GM12878 (cell line): ENCODE results near the gene MAP4K2. TPM values are rescaled to one million over a fixed set of nuclear protein-coding genes. Genes with fewer than 3 reads are reported as not detected.

ENCODE experiments used
- MEF2A ChIP-seq: IDR thresholded peaks from 2 replicates; pipeline ENCODE4 v1.6.1; 2011; ENCODE audit warnings: low read depth, mild to moderate bottlenecking, low read length, moderate library complexity; ENCODE audit not compliant: insufficient read depth
- MTA2 ChIP-seq: fragments of 450-650 bp; IDR thresholded peaks from 2 replicates; pipeline ENCODE4 v1.6.1; 2016; ENCODE audit warnings: low read depth, mild to moderate bottlenecking, moderate library complexity
- MYB ChIP-seq: fragments of 150-350 bp; IDR thresholded peaks from 2 replicates; pipeline ENCODE4 v1.6.1; 2014; ENCODE audit warnings: mild to moderate bottlenecking, low read depth, low read length, borderline replicate concordance
- ZNF207 ChIP-seq: fragments of 450-650 bp; IDR thresholded peaks from 2 replicates; pipeline ENCODE4 v1.6.1; 2014; ENCODE audit warnings: antibody characterized with exemption, mild to moderate bottlenecking, borderline replicate concordance
- polyA plus RNA-seq, 11 experiments: library from polyadenylated mRNA; depleted of rRNA in 4 of 11; unstranded in 6 of 11; stranded (reverse) in 5 of 11; fragments of >200 nt; fragmentation: Nextera tagmentation in 4 of 11; fragmentation: Illumina TruSeq in 1 of 11; extraction: Ambion mirVana in 4 of 11; extraction: Trizol in 1 of 11; gene quantifications; 1 replicate in 1 of 11; 2 replicates in 10 of 11; pipeline versions ENCODE4 v1.2.1 to v1.2.3, GENCODE V29; 2011 to 2016; ENCODE audit warnings: inconsistent platforms in 2 of 11, missing spikeins in 2 of 11, low read depth in 1 of 11
- total RNA-seq, 4 experiments: library from RNA; depleted of rRNA in 3 of 4; stranded (reverse); fragments of >200 nt in 3 of 4; fragmentation: Illumina TruSeq in 1 of 4; extraction: Trizol in 1 of 4; gene quantifications; 2 replicates each; pipeline versions ENCODE4 v1.2.1 to v1.2.3, GENCODE V29; 2013 to 2021
- TF ChIP-seq, protein P1 (sequence below): fragments of 150-350 bp; IDR thresholded peaks from 2 replicates; pipeline ENCODE4 v1.6.1; 2014; ENCODE audit warnings: mild to moderate bottlenecking, low read depth, low read length
- TF ChIP-seq, protein P2 (sequence below): fragments of 450-650 bp; IDR thresholded peaks from 2 replicates; pipeline ENCODE4 v1.6.1; 2017; ENCODE audit warnings: mild to moderate bottlenecking, moderate library complexity
- TF ChIP-seq, protein P3 (sequence below): IDR thresholded peaks from 2 replicates; pipeline ENCODE4 v1.6.1; 2012; ENCODE audit warnings: low read depth, low read length, improper control_type of control experiment

The MAP4K2 gene
- total and polyA plus RNA-seq, 10 of the 15 experiments (the other 5 are each of a cell fraction or from before 2014, with no cell fraction given) = 0.98 to 78.1 (median 48.9) TPM

DNA sequence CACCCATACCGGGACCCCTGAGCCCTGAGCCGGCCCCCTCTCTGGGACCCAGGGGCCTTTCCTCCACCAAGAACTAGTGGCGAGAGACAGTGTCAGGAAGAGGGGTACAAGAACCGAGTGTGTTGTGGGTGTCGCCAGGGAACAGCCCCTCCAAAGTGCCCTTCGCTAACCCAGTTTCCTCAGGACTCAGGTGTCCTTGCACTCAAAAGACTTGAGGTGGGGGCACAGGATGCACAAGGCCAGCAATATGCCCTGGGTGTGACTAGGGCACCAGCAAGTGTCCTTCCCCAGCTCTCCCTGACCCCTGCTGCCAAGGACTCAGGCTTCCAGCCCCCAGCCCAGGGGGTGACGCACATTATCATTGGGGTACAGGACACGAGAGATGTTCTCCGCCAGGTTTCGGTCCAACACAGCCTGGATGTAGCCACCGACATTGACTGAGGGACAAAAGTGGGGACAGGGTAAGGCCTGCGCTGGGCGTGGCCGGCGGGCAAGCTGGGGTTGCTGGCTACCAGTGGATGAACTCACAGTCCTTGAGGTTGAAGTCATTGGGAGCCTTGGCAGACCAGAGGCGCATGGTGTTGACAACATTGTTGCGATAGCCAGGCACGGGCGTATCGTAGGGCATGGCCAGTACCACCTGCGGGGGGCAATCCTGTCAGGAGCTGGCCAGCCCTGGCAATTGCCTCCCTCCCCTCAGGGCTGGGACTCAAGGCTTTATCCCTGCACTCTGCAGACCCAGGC lies 47.9 kb downstream of the MAP4K2 start (continued):
- TF ChIP-seq, protein P1, sequence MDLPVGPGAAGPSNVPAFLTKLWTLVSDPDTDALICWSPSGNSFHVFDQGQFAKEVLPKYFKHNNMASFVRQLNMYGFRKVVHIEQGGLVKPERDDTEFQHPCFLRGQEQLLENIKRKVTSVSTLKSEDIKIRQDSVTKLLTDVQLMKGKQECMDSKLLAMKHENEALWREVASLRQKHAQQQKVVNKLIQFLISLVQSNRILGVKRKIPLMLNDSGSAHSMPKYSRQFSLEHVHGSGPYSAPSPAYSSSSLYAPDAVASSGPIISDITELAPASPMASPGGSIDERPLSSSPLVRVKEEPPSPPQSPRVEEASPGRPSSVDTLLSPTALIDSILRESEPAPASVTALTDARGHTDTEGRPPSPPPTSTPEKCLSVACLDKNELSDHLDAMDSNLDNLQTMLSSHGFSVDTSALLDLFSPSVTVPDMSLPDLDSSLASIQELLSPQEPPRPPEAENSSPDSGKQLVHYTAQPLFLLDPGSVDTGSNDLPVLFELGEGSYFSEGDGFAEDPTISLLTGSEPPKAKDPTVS = no peak
- TF ChIP-seq MEF2A = no peak
- no peak for TF ChIP-seq ZNF207
- no peak for TF ChIP-seq MTA2
- TF ChIP-seq, protein P2, sequence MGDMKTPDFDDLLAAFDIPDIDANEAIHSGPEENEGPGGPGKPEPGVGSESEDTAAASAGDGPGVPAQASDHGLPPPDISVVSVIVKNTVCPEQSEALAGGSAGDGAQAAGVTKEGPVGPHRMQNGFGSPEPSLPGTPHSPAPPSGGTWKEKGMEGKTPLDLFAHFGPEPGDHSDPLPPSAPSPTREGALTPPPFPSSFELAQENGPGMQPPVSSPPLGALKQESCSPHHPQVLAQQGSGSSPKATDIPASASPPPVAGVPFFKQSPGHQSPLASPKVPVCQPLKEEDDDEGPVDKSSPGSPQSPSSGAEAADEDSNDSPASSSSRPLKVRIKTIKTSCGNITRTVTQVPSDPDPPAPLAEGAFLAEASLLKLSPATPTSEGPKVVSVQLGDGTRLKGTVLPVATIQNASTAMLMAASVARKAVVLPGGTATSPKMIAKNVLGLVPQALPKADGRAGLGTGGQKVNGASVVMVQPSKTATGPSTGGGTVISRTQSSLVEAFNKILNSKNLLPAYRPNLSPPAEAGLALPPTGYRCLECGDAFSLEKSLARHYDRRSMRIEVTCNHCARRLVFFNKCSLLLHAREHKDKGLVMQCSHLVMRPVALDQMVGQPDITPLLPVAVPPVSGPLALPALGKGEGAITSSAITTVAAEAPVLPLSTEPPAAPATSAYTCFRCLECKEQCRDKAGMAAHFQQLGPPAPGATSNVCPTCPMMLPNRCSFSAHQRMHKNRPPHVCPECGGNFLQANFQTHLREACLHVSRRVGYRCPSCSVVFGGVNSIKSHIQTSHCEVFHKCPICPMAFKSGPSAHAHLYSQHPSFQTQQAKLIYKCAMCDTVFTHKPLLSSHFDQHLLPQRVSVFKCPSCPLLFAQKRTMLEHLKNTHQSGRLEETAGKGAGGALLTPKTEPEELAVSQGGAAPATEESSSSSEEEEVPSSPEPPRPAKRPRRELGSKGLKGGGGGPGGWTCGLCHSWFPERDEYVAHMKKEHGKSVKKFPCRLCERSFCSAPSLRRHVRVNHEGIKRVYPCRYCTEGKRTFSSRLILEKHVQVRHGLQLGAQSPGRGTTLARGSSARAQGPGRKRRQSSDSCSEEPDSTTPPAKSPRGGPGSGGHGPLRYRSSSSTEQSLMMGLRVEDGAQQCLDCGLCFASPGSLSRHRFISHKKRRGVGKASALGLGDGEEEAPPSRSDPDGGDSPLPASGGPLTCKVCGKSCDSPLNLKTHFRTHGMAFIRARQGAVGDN = no peak
- TF ChIP-seq, protein P3, sequence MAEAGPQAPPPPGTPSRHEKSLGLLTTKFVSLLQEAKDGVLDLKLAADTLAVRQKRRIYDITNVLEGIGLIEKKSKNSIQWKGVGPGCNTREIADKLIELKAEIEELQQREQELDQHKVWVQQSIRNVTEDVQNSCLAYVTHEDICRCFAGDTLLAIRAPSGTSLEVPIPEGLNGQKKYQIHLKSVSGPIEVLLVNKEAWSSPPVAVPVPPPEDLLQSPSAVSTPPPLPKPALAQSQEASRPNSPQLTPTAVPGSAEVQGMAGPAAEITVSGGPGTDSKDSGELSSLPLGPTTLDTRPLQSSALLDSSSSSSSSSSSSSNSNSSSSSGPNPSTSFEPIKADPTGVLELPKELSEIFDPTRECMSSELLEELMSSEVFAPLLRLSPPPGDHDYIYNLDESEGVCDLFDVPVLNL = no peak
- no peak for TF ChIP-seq MYB
